ENCODE measurements around the gene CDH4. TPM values are rescaled to one million over a fixed set of nuclear protein-coding genes. Genes with fewer than 3 reads are reported as not detected.
A peak's percentile ranks its signal among the peaks of the same experiment; 100 is the strongest.

CDH4 gene
- total and polyA plus RNA-seq, 2 of the 4 experiments (the other 2 are of a cell fraction) = 1.6 to 3.5 TPM

- no peak overlapping the region for H3K4ac ChIP-seq (ENCODE audit: low read depth, low read length)
- no peak overlapping the region for H4K8ac ChIP-seq (ENCODE audit: low read depth in 2 of 2, low read length in 2 of 2)
- H4K5ac ChIP-seq (ENCODE audit: low read depth, low read length) = no peak overlapping the region
- H3K9ac ChIP-seq (ENCODE audit: low read depth, low read length) = no peak overlapping the region
- no peak overlapping the region for H3K14ac ChIP-seq (replicated peaks; ENCODE audit: low read depth, low read length)
- H3K36me3 ChIP-seq (ENCODE audit: control insufficient read depth, insufficient read depth, low read length) = no peaks in the 10 kb centered on the region
- H2AK5ac ChIP-seq (ENCODE audit: low read depth, low read length) = no peak overlapping the region
- H3K23ac ChIP-seq (ENCODE audit: low read depth, low read length) = no peak overlapping the region
- H3K56ac ChIP-seq (ENCODE audit: extremely low read depth, insufficient read depth, low read length) = no peak overlapping the region
- no peak overlapping the region for H2BK20ac ChIP-seq (ENCODE audit: low read depth, low read length)
- H4K91ac ChIP-seq (ENCODE audit: insufficient read depth, low read depth, low read length) = no peak overlapping the region
- H2BK5ac ChIP-seq (ENCODE audit: low read depth, low read length, poor library complexity, severe bottlenecking) = no peak overlapping the region
- H4K20me1 ChIP-seq (ENCODE audit: insufficient read depth, low read length) = no peaks in the 10 kb centered on the region
- POLR2A ChIA-PET (ENCODE audit: unreplicated experiment) = no interaction called here
- no peak for TF ChIP-seq NFE2L2 (IDR thresholded peaks at IDR 0.05; ENCODE audit: low read depth, low read length)
- TF ChIP-seq MAZ (IDR thresholded peaks at IDR 0.05; ENCODE audit: borderline replicate concordance, low read depth, low read length) = no peak
- no peak for TF ChIP-seq RCOR1 (IDR thresholded peaks at IDR 0.05; ENCODE audit: insufficient replicate concordance, low read length)
- TF ChIP-seq FOS (IDR thresholded peaks at IDR 0.05; ENCODE audit: low read depth, low read length) = no peak
- no peak for TF ChIP-seq USF2 (IDR thresholded peaks at IDR 0.05; ENCODE audit: low read depth, low read length)
- TF ChIP-seq RAD21 (IDR thresholded peaks at IDR 0.05; ENCODE audit: low read length) = no peak
- TF ChIP-seq SMC3 (IDR thresholded peaks at IDR 0.05; ENCODE audit: low read depth, low read length) = no peak
- no peak for TF ChIP-seq ELK1 (IDR thresholded peaks at IDR 0.05; ENCODE audit: borderline replicate concordance, low read depth, low read length)
- TF ChIP-seq RFX5 (IDR thresholded peaks at IDR 0.05; ENCODE audit: low read depth, low read length) = no peak
- no peak for TF ChIP-seq CTCF (conservative IDR thresholded peaks at IDR 0.05; ENCODE audit: low read depth, low read length)
- TF ChIP-seq CEBPB (IDR thresholded peaks at IDR 0.05; ENCODE audit: low read depth, low read length) = no peak
- TF ChIP-seq POLR2A (IDR thresholded peaks at IDR 0.05; ENCODE audit: low read depth, low read length) = no peak
- TF ChIP-seq MXI1 (IDR thresholded peaks at IDR 0.05; ENCODE audit: borderline replicate concordance, low read depth, low read length) = no peak
- TF ChIP-seq BHLHE40 (IDR thresholded peaks at IDR 0.05; ENCODE audit: low read depth, low read length) = no peak
- no peak for TF ChIP-seq CHD1 (IDR thresholded peaks at IDR 0.05; ENCODE audit: low read depth, low read length)
- no peak overlapping the region for H3K27ac ChIP-seq (ENCODE audit: insufficient read depth, low read length)
- H3K4me1 ChIP-seq (ENCODE audit: control insufficient read depth, insufficient read depth, low read length) = 0 out of 2 replicates have a peak, but pooled peaks cover 4% of the 10 kb centered on the region
- peaks cover 2% of the 10 kb centered on the region; the same call in 1 of the 2 replicates for H3K9me3 ChIP-seq (ENCODE audit: control insufficient read depth, insufficient read depth, low read length)
- no peak overlapping the region for H2AK9ac ChIP-seq (replicated peaks; ENCODE audit: low read depth, low read length, poor library complexity)
- H3K79me1 ChIP-seq (ENCODE audit: low read depth in 1 of 2, low read length in 2 of 2) = no peaks in the 10 kb centered on the region
- no TSS peak for BruUV-seq (replicated peaks)
- H3K4me3 ChIP-seq (ENCODE audit: insufficient read depth, low read depth, low read length) = no peak overlapping the region
- DNase-seq = peak; percentile 11
- no peaks in the 10 kb centered on the region for H3K27me3 ChIP-seq (ENCODE audit: control insufficient read depth, insufficient read depth, low read length)
- 67% methylated on average over 9 of the region's 28 CpGs; no CpG with 5 or more reads in 1 of the 2 experiments for WGBS, 2 experiments (ENCODE audit: extremely low coverage in 2 of 2, insufficient read length in 1 of 2)
- CTCF ChIA-PET = no interaction called here
- in situ Hi-C loops (cut with MboI; ENCODE audit: low sequenced_read_pairs) (no loop called here), intact Hi-C loops (cut with micrococcal nuclease) (no loop called here), dilution Hi-C loops (cut with HindIII; ENCODE audit: low sequenced_read_pairs, unreplicated experiment) (no loop called here)
- H2BK120ac ChIP-seq (ENCODE audit: low read depth, low read length) = no peak overlapping the region
- no peak for ATAC-seq (ENCODE audit: low read depth)
- H3K18ac ChIP-seq (ENCODE audit: low read depth, low read length) = no peak overlapping the region
- H3K4me2 ChIP-seq (ENCODE audit: low read depth, low read length) = no peak overlapping the region
- H2BK15ac ChIP-seq (ENCODE audit: low read depth, low read length) = no peak overlapping the region
- no peaks in the 10 kb centered on the region for H3K9me1 ChIP-seq (ENCODE audit: insufficient read depth, low read length)
- peak overlapping the region; percentile 10 for H2AFZ ChIP-seq (replicated peaks; ENCODE audit: low read length, poor library complexity)
Measured at GRCh38 chr20:61391812-61392520, 139.9 kb downstream of the CDH4 start.

Measured in IMR-90 (cell line).